GM21528 (cell line): Measurements from ENCODE around the gene LZIC.
A peak's percentile ranks its signal among the peaks of the same experiment; 100 is the strongest.
"Not testable (repeated sequence)": the region's sequence is repeated elsewhere in the genome, so short reads cannot be mapped to it uniquely, and the experiment has no call there.

Experiments used
- ATAC-seq: cut with Tn5 transposase; IDR thresholded peaks from one replicate; pipeline ENCODE4 v1.9.1; 2021; ENCODE audit warnings: mild to moderate bottlenecking, moderate library complexity; ENCODE audit not compliant: unreplicated experiment, low FRiP score

Gene LZIC

GRCh38 chr1:9942939-9943788, at the start of gene LZIC, which contains the start of gene NMNAT1:
TSS of gene LZIC (minus strand) at chr1:9943391. CDS start at chr1:9936619, 6,772 bp downstream.
TSS of gene NMNAT1 (plus strand) at chr1:9943475. CDS start at chr1:9972074, 28,599 bp downstream.
- ATAC-seq: peak; percentile 87

GRCh38 chr1:9992910-9993309, 49.7 kb upstream of the LZIC start:
- ATAC-seq: no peak

GRCh38 chr1:9990944-9991343, 47.8 kb upstream of the LZIC start:
- ATAC-seq: no peak

GRCh38 chr1:9989773-9990172, 46.6 kb upstream of the LZIC start:
- ATAC-seq: no peak

GRCh38 chr1:9985001-9985400, 41.8 kb upstream of the LZIC start:
- ATAC-seq: no peak

GRCh38 chr1:9984253-9984652, 41.1 kb upstream of the LZIC start:
- ATAC-seq: no peak

- ATAC-seq: peak; percentile 72
Measured at GRCh38 chr1:9960706-9961562, 17.7 kb upstream of the LZIC start.

- ATAC-seq: no peak
Measured at GRCh38 chr1:9960011-9960410, 16.8 kb upstream of the LZIC start.

GRCh38 chr1:9957726-9958125, 14.5 kb upstream of the LZIC start:
- no peak for ATAC-seq

- ATAC-seq: no peak
Measured at GRCh38 chr1:9946315-9946714, 3.1 kb upstream of the LZIC start.

- ATAC-seq: peak; percentile 36
Measured at GRCh38 chr1:9942399-9942938, 722 bp downstream of the LZIC start.

GRCh38 chr1:9929431-9930385, 13.5 kb downstream of the LZIC start:
- ATAC-seq: no peak

- ATAC-seq: no peak
Measured at GRCh38 chr1:9927259-9927658, 15.9 kb downstream of the LZIC start.

GRCh38 chr1:9922342-9922741, 20.8 kb downstream of the LZIC start:
- no peak for ATAC-seq

GRCh38 chr1:9920606-9921005, 22.6 kb downstream of the LZIC start:
- ATAC-seq: no peak

- no peak for ATAC-seq
Measured at GRCh38 chr1:9917901-9918300, 25.3 kb downstream of the LZIC start.

- ATAC-seq: not testable (repeated sequence)
Measured at GRCh38 chr1:9917495-9917894, 25.7 kb downstream of the LZIC start.

GRCh38 chr1:9916452-9916851, 26.7 kb downstream of the LZIC start:
- no peak for ATAC-seq

GRCh38 chr1:9914610-9914937, 28.6 kb downstream of the LZIC start:
- ATAC-seq: no peak

- ATAC-seq: no peak
Measured at GRCh38 chr1:9912264-9912936, 30.8 kb downstream of the LZIC start.
